Activated CD4-positive, alpha-beta memory T cell treated with anti-CD3 and anti-CD28 coated beads, Interleukin-2, amount 10 ng/mL, durations not matched to agents 7 days and 5 days (primary cell): ENCODE results near the gene TLCD3A. TPM values are rescaled to one million over a fixed set of nuclear protein-coding genes. Genes with fewer than 3 reads are reported as not detected.

Source experiments
- total RNA-seq, 2 experiments: library from RNA; stranded (reverse); gene quantifications; one replicate each; pipeline ENCODE4 v1.2.3, GENCODE V29; 2021

The TLCD3A gene
- total RNA-seq, 2 experiments from 2014 or later, result 8.2 to 10.6 TPM

Other genes starting within 250 kb of the TLCD3A start
- gene VPS53, start 17.8 kb upstream of the TLCD3A start, total RNA-seq, result 10 to 100 TPM; 61.1 to 63.9 TPM
- gene GEMIN4, start 19.7 kb downstream of the TLCD3A start, total RNA-seq, result 10 to 100 TPM; 23.1 to 25.6 TPM
- gene GLOD4, start 49.7 kb downstream of the TLCD3A start, total RNA-seq, result 10 to 100 TPM; 46.0 to 54.1 TPM
- 10 to 100 TPM; 12.8 to 15.8 TPM for gene MRM3, start 49.8 kb downstream of the TLCD3A start, total RNA-seq
- under 1 TPM; 0.23 to 0.30 TPM for gene NXN, start 247.2 kb downstream of the TLCD3A start, total RNA-seq